NCI-H524 treated with DMSO at 0.1 percent for 48 hours (cell line): ENCODE results near the gene CRYBA2.

ENCODE experiments used
- DNase-seq: peaks from one replicate; lab custom pipeline; 2025; lab: John Stamatoyannopoulos, UW

The CRYBA2 gene, protein sequence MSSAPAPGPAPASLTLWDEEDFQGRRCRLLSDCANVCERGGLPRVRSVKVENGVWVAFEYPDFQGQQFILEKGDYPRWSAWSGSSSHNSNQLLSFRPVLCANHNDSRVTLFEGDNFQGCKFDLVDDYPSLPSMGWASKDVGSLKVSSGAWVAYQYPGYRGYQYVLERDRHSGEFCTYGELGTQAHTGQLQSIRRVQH

DNA sequence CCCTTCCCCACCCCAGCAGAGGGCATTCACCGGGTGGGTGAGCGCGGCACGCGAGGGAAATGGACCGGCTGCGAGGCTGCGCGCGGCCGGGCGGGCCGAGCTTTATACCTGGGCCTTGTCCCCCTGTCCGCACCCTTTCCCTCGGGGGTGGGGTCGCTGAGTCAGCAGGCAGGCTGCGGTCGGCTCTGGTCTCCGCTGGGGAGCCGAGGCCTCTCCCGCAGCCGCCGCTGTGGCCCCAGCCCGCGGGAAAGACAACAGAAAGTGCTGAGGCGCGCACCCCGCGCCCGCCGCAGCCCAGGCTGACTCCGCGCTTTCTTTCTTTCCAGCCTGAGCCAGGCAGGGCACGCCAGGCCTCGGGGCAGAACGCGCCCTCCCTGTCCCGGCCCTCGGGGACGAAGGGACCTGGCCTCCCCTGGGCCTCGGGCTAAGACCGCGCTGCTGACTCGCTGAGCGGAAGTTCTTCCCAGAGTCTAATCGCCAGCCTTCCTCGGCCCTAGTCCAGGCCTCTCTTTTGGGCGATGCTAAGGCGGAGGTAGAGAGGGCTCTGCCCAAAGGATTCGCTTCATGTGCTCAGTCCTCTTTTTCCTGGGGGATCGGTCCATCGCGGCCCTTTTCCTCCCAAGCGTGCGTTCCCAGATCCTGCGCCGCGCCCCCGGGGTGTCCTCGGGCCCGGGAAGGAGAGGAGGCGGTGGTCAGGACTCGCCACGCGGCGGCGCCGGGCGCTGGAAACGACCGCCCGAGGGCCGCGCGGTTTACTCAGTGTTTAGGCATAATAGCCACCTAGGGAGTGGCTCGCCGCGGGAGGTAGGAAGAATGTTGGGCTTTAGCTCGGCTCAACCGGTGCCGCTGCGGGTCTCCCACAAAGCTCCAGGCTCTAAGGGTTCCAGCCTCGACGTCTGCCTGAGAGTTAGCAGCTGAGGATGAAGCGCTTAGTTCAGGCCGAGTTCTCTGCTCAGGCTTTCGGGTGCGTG, at the start of gene CRYBA2:
CRYBA2 (minus strand) TSS at position 78 of the 971 bp plus-strand sequence. CDS start 246 bp downstream, outside the sequence.
- DNase-seq = no peak

DNA sequence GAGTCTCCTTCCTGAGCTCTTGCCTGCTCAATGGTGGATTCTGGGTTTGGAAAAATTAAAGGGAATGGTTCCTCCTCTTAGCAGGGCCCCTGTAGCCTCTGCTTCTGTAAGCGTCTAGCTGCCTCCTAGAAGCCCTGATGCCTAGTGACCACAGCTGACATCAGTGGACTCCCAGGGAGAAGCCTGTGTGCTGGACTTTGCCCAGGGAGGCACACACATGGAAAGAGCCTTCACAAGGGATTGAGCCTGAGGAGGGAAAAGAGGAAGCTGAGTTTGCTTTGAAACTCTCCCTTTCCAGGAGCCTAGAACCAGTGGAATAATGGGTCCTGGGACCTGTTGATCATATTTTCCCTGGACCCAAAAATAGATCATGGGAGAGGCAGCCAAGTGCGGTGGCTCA, 49.5 kb upstream of the CRYBA2 start:
- DNase-seq = no peak

GRCh38 chr2:219042157-219042556, 48.9 kb upstream of the CRYBA2 start:
- no peak for DNase-seq

DNA sequence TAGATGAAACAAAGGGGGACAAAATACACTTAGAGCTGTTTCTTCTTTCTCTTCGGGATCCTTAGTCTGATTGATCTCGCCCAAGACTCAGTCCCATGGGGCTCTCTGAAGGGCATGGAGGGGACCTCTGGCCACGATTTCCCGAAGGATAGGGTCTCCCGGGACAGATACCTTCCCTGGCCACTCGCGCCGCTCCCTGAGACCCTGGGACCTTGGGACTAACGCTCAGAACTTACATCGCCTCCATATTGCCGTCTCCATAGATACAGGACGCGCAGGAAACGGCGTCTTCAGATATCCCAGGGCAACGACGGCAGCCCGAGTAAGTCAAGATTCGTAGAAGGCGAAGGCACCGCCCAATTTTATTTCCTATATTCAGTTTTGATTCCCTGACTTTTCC, 48.0 kb upstream of the CRYBA2 start, which contains the start of gene CFAP65:
CFAP65 (minus strand) TSS at position 265 of the 400 bp plus-strand sequence. CDS start 2,468 bp downstream, outside the sequence.
- no peak for DNase-seq

GRCh38 chr2:219038600-219038999, 45.4 kb upstream of the CRYBA2 start:
- no peak for DNase-seq

DNA sequence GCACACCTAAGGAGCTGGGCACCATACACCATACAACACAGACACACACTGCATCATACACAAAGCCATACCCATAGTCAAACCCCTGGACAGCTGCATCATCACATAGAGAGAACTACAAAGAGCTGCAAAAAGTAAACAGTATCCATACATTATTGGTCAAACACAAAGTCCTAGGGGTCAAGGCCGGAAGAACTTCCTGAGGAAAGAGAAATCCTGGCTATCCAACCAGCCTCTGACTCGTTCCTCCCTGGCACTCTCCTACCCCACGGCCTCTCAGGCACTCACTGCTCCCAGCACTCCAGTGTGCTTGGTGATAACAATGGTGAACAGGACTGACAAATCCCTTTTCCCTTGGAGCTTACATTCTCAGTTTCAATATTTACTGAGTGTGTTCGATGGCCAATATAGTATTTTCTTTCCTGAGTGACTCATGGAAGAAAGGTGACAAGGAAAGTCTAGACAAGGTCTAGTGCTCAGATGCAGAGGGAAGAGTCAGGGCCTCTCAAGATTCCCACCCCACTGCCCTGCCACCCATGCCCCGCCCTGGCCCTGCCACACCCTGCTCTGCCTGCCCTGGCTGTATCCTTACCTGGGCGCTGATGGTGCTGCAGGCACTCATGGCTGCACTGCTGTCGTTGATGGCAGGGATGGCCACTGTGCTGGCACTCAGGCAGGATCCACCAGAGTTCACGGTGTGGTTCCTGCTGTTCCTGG, 44.7 kb upstream of the CRYBA2 start:
- DNase-seq = no peak

- DNase-seq = no peak
These were observed 42.7 kb upstream of the CRYBA2 start for GRCh38 chr2:219035942-219036341.

- DNase-seq = no peak
These were observed 41.6 kb upstream of the CRYBA2 start for GRCh38 chr2:219034823-219035222.

GRCh38 chr2:219032051-219032745, 39.0 kb upstream of the CRYBA2 start:
- DNase-seq = no peak

- DNase-seq = no peak
These were observed 38.0 kb upstream of the CRYBA2 start for GRCh38 chr2:219031005-219031738.

- no peak for DNase-seq
These were observed 37.1 kb upstream of the CRYBA2 start for GRCh38 chr2:219030177-219030940.

GRCh38 chr2:219029829-219030165, 36.6 kb upstream of the CRYBA2 start:
- DNase-seq = no peak

- no peak for DNase-seq
These were observed 36.0 kb upstream of the CRYBA2 start for GRCh38 chr2:219028996-219029828.

GRCh38 chr2:219028141-219028540, 34.9 kb upstream of the CRYBA2 start:
- no peak for DNase-seq

DNA sequence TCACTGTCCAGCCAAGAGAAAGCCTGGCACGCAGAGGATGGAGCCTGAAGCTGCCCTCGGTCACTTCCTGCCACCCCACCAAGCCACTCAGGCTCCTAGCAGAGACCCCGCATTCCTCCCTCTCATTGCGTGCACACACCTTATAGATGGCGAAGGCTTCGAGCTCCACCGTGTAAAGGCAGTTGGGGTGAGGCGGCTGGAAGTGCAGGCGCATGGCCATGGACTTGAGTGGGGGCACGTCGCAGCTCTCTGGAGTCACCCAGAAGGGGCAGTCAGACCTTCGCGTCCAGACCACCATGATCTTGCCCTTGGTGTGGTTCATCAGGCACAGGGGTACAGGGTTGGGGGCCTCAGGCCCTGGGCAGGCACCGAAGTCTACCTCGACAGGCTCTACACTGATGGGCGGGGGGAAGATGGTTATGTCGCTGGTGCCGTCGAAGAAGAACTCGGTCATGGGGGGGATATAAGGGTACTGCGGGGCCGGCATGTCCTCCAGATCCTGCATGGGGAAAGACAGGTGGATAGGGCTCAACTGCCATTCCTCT, 34.4 kb upstream of the CRYBA2 start:
- no peak for DNase-seq

- DNase-seq = no peak
These were observed 33.7 kb upstream of the CRYBA2 start for GRCh38 chr2:219026946-219027345.

GRCh38 chr2:219025637-219026585, 32.7 kb upstream of the CRYBA2 start:
- DNase-seq = no peak

- no peak for DNase-seq
These were observed 30.8 kb upstream of the CRYBA2 start for GRCh38 chr2:219024059-219024458.
